Measurements from ENCODE around the gene TRPC6.
A peak's percentile ranks its signal among the peaks of the same experiment; 100 is the strongest.

TRPC6 gene

DNA sequence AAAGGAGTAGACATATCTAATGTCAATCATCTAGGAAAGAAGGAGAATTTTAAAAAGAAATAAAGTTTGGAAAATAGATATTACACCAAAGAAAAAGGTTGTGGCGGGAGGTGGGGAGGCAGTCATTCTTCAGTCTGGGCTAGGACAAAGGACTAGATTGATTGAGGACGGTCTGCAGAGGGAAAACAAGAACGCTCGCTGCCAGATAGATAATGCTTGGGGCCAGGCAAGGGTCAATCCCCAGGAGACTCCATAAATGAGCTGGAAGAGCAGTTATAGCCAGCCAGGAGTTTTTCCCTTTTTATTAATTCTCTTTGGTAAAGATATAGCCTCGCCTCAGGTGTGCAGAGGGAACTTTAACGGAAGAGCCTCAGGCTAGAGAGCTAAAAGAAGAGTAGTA is 6.3 kb downstream of the TRPC6 start:
- Histone ChIP-seq H3K4me3 (ENCODE audit: low read length) (no peak overlapping the region), H3K27me3 (ENCODE audit: insufficient read depth, low read length) (peaks cover 20% of the 10 kb centered on the region), H3K4me1 (ENCODE audit: insufficient read depth, low read length) (peaks cover 9% of the 10 kb centered on the region), H3K27ac (ENCODE audit: low read depth, low read length) (no peak overlapping the region), H3K9me3 (ENCODE audit: insufficient read depth, low read depth, low read length) (no peaks in the 10 kb centered on the region), H3K36me3 (ENCODE audit: insufficient read depth, low read length) (no peaks in the 10 kb centered on the region), H3K9ac (ENCODE audit: low read depth, low read length) (no peak overlapping the region)
- WGBS: 91% methylated on average over 6 of the region's 6 CpGs

DNA sequence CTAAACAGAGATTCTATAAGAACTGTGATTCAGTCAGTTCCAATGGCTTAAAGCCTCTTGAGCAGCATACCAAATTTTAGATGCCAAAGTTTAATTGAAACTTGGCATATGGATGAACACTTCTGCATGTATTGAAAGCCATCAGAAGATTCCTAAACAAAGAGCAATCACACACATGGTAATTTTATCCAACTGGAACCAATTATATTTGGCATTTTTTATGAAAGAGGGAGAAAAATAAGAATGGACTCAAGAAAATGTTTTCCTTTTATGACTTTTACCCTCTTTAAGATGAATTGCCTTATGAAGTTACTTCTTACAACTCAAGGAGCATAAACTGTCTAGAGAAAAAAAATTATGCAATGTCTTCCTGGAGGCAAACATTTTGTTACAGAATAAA is 7.4 kb downstream of the TRPC6 start:
- peaks cover 9% of the 10 kb centered on the region; the same call in 1 of the 2 replicates for H3K4me1 ChIP-seq (ENCODE audit: insufficient read depth, low read length)
- H3K36me3 ChIP-seq (ENCODE audit: insufficient read depth, low read length): no peaks in the 10 kb centered on the region
- H3K27ac ChIP-seq (ENCODE audit: low read depth, low read length): no peak overlapping the region
- H3K9me3 ChIP-seq (ENCODE audit: insufficient read depth, low read depth, low read length): no peaks in the 10 kb centered on the region
- H3K9ac ChIP-seq (ENCODE audit: low read depth, low read length): no peak overlapping the region
- H3K4me3 ChIP-seq (ENCODE audit: low read length): no peak overlapping the region
- H3K27me3 ChIP-seq (ENCODE audit: insufficient read depth, low read length): peaks cover 10% of the 10 kb centered on the region

DNA sequence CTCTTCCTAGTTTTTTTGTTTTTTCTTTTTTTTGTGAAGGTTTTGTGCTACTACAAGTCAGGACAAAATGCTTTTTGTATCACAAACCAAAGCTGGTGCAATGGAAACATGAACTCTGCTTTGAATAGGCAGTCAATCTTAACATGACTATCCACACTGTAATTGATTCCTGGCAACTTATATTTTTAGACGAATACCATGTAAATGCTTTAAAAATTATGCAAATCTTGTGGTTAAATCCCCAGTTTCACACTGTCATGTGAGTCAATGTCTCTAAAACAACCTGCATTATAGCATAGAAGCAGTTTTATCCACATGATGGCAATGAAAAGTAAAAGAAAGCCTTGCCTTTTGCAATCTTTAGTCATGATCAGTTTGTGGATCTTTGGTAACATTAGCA is 8.9 kb downstream of the TRPC6 start:
- no peak overlapping the region for H3K4me3 ChIP-seq (ENCODE audit: low read length)
- H3K4me1 ChIP-seq (ENCODE audit: insufficient read depth, low read length): peaks cover 9% of the 10 kb centered on the region; the same call in 1 of the 2 replicates
- 89% methylated on average over 1 of the region's 1 CpG for WGBS
- no peaks in the 10 kb centered on the region for H3K27me3 ChIP-seq (ENCODE audit: insufficient read depth, low read length)
- no peak overlapping the region for H3K9ac ChIP-seq (ENCODE audit: low read depth, low read length)
- no peak overlapping the region for H3K27ac ChIP-seq (ENCODE audit: low read depth, low read length)
- H3K9me3 ChIP-seq (ENCODE audit: insufficient read depth, low read depth, low read length): no peaks in the 10 kb centered on the region
- H3K36me3 ChIP-seq (ENCODE audit: insufficient read depth, low read length): no peaks in the 10 kb centered on the region

DNA sequence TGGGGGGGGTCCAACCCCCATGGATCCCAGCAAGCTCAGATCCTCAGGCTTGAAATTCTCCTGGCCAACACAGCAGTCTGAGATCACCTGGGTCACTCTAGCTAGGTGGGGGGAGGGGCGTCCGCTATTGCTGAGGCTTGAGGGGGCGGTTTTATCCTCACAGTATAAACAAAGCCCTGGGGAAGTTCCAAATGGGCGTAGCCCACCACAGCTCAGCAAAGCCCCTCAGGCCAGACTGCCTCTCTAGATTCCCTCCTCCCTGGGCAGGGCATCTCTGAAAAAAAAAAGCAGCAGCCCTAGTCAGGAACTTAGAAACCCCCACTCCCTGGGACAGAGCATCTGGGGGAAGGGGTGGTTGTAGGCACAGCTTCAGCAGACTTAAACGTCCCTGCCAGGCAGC is 16.7 kb downstream of the TRPC6 start:
- H3K4me1 ChIP-seq (ENCODE audit: insufficient read depth, low read length): peaks cover 9% of the 10 kb centered on the region; the same call in 1 of the 2 replicates
- 34% methylated on average over 4 of the region's 5 CpGs for WGBS
- no peaks in the 10 kb centered on the region for H3K9me3 ChIP-seq (ENCODE audit: insufficient read depth, low read depth, low read length)
- no peaks in the 10 kb centered on the region for H3K27me3 ChIP-seq (ENCODE audit: insufficient read depth, low read length)
- peak overlapping the region; percentile 16; the same call in 1 of the 2 replicates for H3K4me3 ChIP-seq (ENCODE audit: low read length)
- H3K36me3 ChIP-seq (ENCODE audit: insufficient read depth, low read length): no peaks in the 10 kb centered on the region
- H3K27ac ChIP-seq (ENCODE audit: low read depth, low read length): 0 out of 2 replicates have a peak overlapping the region, but pooled peaks have one; percentile 40
- H3K9ac ChIP-seq (ENCODE audit: low read depth, low read length): no peak overlapping the region

- Histone ChIP-seq H3K9ac (ENCODE audit: low read depth, low read length) (no peak overlapping the region), H3K4me3 (ENCODE audit: low read length) (0 out of 2 replicates have a peak overlapping the region, but pooled peaks have one; percentile 16), H3K27ac (ENCODE audit: low read depth, low read length) (peak overlapping the region; percentile 40; the same call in 1 of the 2 replicates), H3K9me3 (ENCODE audit: insufficient read depth, low read depth, low read length) (no peaks in the 10 kb centered on the region), H3K27me3 (ENCODE audit: insufficient read depth, low read length) (no peaks in the 10 kb centered on the region), H3K36me3 (ENCODE audit: insufficient read depth, low read length) (no peaks in the 10 kb centered on the region), H3K4me1 (ENCODE audit: insufficient read depth, low read length) (peaks cover 9% of the 10 kb centered on the region; the same call in 1 of the 2 replicates)
- 79% methylated on average over 8 of the region's 8 CpGs for WGBS
Measured at GRCh38 chr11:101566626-101567025, 17.2 kb downstream of the TRPC6 start.

GRCh38 chr11:101563166-101563565 is 20.6 kb downstream of the TRPC6 start:
- Histone ChIP-seq H3K4me3 (ENCODE audit: low read length) (no peak overlapping the region), H3K9me3 (ENCODE audit: insufficient read depth, low read depth, low read length) (no peaks in the 10 kb centered on the region), H3K27ac (ENCODE audit: low read depth, low read length) (no peak overlapping the region), H3K27me3 (ENCODE audit: insufficient read depth, low read length) (no peaks in the 10 kb centered on the region), H3K9ac (ENCODE audit: low read depth, low read length) (no peak overlapping the region), H3K36me3 (ENCODE audit: insufficient read depth, low read length) (no peaks in the 10 kb centered on the region), H3K4me1 (ENCODE audit: insufficient read depth, low read length) (peaks cover 9% of the 10 kb centered on the region; the same call in 1 of the 2 replicates)
- 98% methylated on average over 2 of the region's 2 CpGs for WGBS

DNA sequence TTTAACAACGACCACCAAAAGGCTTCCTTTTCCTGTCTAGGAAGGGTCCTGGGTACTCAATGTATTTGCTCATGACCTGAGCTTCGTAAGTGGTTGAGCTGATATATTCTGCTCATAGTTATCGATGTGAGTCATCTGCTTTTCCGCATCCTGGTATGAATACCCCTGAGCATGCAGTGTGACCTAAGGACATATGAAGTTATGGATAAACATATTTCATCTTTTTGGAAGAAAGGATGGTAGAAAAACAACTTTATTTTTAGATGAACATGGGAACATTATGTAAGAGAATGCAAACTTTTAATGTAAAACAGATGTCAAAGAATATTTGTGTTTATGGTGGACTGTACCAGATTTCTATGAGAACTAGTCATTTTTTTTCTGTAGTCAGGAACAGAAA is 28.4 kb downstream of the TRPC6 start:
- no peak overlapping the region for H3K27ac ChIP-seq (ENCODE audit: low read depth, low read length)
- H3K4me1 ChIP-seq (ENCODE audit: insufficient read depth, low read length): no peaks in the 10 kb centered on the region
- no peaks in the 10 kb centered on the region for H3K27me3 ChIP-seq (ENCODE audit: insufficient read depth, low read length)
- H3K4me3 ChIP-seq (ENCODE audit: low read length): no peak overlapping the region
- H3K36me3 ChIP-seq (ENCODE audit: insufficient read depth, low read length): no peaks in the 10 kb centered on the region
- 92% methylated on average over 4 of the region's 4 CpGs for WGBS
- no peaks in the 10 kb centered on the region for H3K9me3 ChIP-seq (ENCODE audit: insufficient read depth, low read depth, low read length)
- no peak overlapping the region for H3K9ac ChIP-seq (ENCODE audit: low read depth, low read length)

GRCh38 chr11:101553891-101554292 is 29.9 kb downstream of the TRPC6 start:
- Histone ChIP-seq H3K36me3 (ENCODE audit: insufficient read depth, low read length) (no peaks in the 10 kb centered on the region), H3K4me3 (ENCODE audit: low read length) (no peak overlapping the region), H3K9me3 (ENCODE audit: insufficient read depth, low read depth, low read length) (no peaks in the 10 kb centered on the region), H3K4me1 (ENCODE audit: insufficient read depth, low read length) (no peaks in the 10 kb centered on the region), H3K27ac (ENCODE audit: low read depth, low read length) (no peak overlapping the region), H3K27me3 (ENCODE audit: insufficient read depth, low read length) (no peaks in the 10 kb centered on the region), H3K9ac (ENCODE audit: low read depth, low read length) (no peak overlapping the region)
- 89% methylated on average over 3 of the region's 3 CpGs for WGBS

GRCh38 chr11:101552888-101553287 is 30.9 kb downstream of the TRPC6 start:
- Histone ChIP-seq H3K4me3 (ENCODE audit: low read length) (no peak overlapping the region), H3K36me3 (ENCODE audit: insufficient read depth, low read length) (no peaks in the 10 kb centered on the region), H3K4me1 (ENCODE audit: insufficient read depth, low read length) (no peaks in the 10 kb centered on the region), H3K27me3 (ENCODE audit: insufficient read depth, low read length) (no peaks in the 10 kb centered on the region), H3K27ac (ENCODE audit: low read depth, low read length) (no peak overlapping the region), H3K9me3 (ENCODE audit: insufficient read depth, low read depth, low read length) (no peaks in the 10 kb centered on the region), H3K9ac (ENCODE audit: low read depth, low read length) (no peak overlapping the region)
- WGBS: 91% methylated on average over 2 of the region's 2 CpGs

- no peak overlapping the region for H3K9ac ChIP-seq (ENCODE audit: low read depth, low read length)
- 100% methylated on average over 2 of the region's 2 CpGs for WGBS
- H3K4me3 ChIP-seq (ENCODE audit: low read length): no peak overlapping the region
- H3K27ac ChIP-seq (ENCODE audit: low read depth, low read length): no peak overlapping the region
- H3K36me3 ChIP-seq (ENCODE audit: insufficient read depth, low read length): no peaks in the 10 kb centered on the region
- no peaks in the 10 kb centered on the region for H3K27me3 ChIP-seq (ENCODE audit: insufficient read depth, low read length)
- no peaks in the 10 kb centered on the region for H3K9me3 ChIP-seq (ENCODE audit: insufficient read depth, low read depth, low read length)
- H3K4me1 ChIP-seq (ENCODE audit: insufficient read depth, low read length): peaks cover 5% of the 10 kb centered on the region
Measured at GRCh38 chr11:101528541-101528940, 55.3 kb downstream of the TRPC6 start.

- Histone ChIP-seq H3K4me3 (ENCODE audit: low read length) (no peak overlapping the region), H3K36me3 (ENCODE audit: insufficient read depth, low read length) (peaks cover 2% of the 10 kb centered on the region; the same call in 1 of the 2 replicates), H3K4me1 (ENCODE audit: insufficient read depth, low read length) (peaks cover 10% of the 10 kb centered on the region), H3K27me3 (ENCODE audit: insufficient read depth, low read length) (no peaks in the 10 kb centered on the region), H3K27ac (ENCODE audit: low read depth, low read length) (peak overlapping the region; percentile 83; the same call in 1 of the 2 replicates), H3K9me3 (ENCODE audit: insufficient read depth, low read depth, low read length) (peaks cover 24% of the 10 kb centered on the region), H3K9ac (ENCODE audit: low read depth, low read length) (no peak overlapping the region)
- WGBS: 0% methylated on average over 1 of the region's 1 CpG
Measured at GRCh38 chr11:101523634-101524260, 60.1 kb downstream of the TRPC6 start.

GRCh38 chr11:101523193-101523592 is 60.6 kb downstream of the TRPC6 start:
- Histone ChIP-seq H3K27ac (ENCODE audit: low read depth, low read length) (peak overlapping the region; percentile 83; the same call in 1 of the 2 replicates), H3K36me3 (ENCODE audit: insufficient read depth, low read length) (peaks cover 2% of the 10 kb centered on the region; the same call in 1 of the 2 replicates)

More at GRCh38 chr11:101523193-101523592, 60.6 kb downstream of the TRPC6 start:
- Histone ChIP-seq H3K27me3 (ENCODE audit: insufficient read depth, low read length) (no peaks in the 10 kb centered on the region), H3K9ac (ENCODE audit: low read depth, low read length) (no peak overlapping the region), H3K9me3 (ENCODE audit: insufficient read depth, low read depth, low read length) (peaks cover 24% of the 10 kb centered on the region), H3K4me3 (ENCODE audit: low read length) (no peak overlapping the region), H3K4me1 (ENCODE audit: insufficient read depth, low read length) (peaks cover 10% of the 10 kb centered on the region)
